Measurements from ENCODE around the gene PTPRR.

PTPRR gene

DNA sequence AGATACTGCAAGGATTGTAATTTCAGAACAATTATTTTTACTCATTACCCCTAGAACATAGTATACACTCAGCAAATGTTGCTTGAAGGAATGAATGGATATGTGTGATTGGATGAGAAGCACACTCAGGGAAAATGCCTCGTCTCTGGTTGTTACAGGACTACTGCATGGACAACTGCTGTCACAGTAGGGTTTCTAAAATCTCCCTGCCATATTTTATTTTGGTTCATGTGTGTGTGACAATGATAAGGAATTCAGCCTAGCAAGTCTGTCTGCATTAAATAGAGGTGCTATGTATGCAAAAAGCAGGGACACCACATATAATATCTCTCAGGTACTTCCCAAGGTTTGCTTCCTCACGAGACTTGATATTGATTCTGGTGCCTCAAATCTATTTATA is 1.4 kb downstream of the PTPRR start:
- DNase-seq (ENCODE audit: low read depth in 2 of 3, low spot score in 2 of 3), result no peak

GRCh38 chr12:70918321-70918720 is 2.2 kb downstream of the PTPRR start:
- no peak for DNase-seq (ENCODE audit: low read depth in 2 of 3, low spot score in 2 of 3)

DNA sequence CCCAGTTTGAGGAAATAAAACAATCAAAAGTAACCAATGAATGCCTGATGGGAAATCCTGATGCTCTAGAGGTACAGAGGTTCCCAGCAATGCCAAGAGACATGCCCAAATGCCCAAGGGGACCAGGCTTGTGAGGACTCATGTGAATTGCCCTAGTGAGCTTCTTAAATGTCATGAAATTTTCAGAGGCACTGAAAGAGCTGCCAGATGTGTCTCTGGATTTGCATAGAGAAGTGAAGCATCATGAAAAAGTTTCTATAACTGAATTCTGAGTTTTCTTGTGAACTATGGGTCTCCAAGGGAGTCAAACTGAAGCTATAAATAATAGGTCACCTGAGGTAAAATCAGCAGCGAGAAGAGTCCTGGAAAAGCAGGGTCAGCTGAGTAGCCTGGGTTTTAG is 9.9 kb downstream of the PTPRR start:
- DNase-seq (ENCODE audit: low read depth in 2 of 3, low spot score in 2 of 3), result no peak

DNA sequence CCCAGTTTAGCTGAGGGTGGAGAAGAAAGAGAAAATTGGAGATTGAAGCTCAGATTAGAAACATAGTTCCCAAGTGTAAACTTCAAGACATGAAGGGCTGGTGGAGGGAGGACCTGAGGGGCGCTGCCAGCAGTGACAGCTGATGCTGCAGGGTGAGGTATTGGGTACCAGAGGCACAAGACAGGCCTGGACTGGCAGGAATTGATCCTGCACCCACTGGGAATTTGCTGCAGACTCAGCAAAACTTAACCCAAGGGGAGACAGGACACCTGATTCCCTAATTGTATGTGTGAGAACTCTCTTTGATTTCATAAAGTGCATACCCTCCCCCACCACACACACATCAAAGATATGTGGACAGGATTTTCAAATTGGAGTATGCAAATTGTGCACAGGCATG is 11.6 kb downstream of the PTPRR start:
- no peak for DNase-seq (ENCODE audit: low read depth in 2 of 3, low spot score in 2 of 3)

DNA sequence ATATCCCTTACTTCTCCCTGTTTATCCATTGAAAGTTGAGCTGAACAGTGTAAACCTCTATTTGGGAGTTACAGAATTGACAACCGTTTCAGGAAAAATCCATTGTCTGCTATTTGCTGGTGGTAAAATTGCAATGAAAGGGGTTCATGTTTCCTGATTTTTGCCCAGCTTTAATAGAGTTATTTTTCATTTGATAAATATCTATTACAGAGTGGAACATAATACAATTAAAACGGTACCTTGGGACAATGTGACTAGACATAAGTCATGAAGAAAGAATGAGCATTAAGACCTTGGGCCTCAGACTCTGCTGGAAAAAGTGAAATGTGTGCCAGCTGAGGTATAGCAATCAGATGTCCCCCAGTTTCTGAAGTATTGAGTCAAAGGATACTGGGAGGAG is 13.1 kb downstream of the PTPRR start:
- DNase-seq (ENCODE audit: low read depth in 2 of 3, low spot score in 2 of 3), result no peak

- no peak for DNase-seq (ENCODE audit: low read depth in 2 of 3, low spot score in 2 of 3)
Observed at GRCh38 chr12:70895956-70896355, 24.6 kb downstream of the PTPRR start.

DNA sequence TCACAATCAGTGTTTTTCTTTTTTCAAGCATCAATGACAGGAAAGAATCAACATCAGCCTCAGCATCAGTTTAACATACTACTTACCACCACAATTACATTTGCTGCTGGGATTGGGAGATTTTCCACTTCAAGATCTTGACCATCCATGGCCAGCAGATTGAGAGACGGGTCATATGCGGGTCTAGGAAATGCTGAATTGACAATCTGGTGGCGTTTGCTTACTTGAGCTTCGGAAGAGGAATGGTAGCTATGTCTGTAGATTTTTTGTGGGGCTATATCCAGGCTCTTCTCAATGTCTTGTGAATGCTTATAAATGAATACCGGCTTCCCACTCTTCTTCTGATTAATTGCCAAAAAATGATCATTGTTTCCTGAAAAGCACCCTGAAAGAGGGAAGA is 27.9 kb downstream of the PTPRR start:
- no peak for DNase-seq (ENCODE audit: low read depth in 2 of 3, low spot score in 2 of 3)

DNA sequence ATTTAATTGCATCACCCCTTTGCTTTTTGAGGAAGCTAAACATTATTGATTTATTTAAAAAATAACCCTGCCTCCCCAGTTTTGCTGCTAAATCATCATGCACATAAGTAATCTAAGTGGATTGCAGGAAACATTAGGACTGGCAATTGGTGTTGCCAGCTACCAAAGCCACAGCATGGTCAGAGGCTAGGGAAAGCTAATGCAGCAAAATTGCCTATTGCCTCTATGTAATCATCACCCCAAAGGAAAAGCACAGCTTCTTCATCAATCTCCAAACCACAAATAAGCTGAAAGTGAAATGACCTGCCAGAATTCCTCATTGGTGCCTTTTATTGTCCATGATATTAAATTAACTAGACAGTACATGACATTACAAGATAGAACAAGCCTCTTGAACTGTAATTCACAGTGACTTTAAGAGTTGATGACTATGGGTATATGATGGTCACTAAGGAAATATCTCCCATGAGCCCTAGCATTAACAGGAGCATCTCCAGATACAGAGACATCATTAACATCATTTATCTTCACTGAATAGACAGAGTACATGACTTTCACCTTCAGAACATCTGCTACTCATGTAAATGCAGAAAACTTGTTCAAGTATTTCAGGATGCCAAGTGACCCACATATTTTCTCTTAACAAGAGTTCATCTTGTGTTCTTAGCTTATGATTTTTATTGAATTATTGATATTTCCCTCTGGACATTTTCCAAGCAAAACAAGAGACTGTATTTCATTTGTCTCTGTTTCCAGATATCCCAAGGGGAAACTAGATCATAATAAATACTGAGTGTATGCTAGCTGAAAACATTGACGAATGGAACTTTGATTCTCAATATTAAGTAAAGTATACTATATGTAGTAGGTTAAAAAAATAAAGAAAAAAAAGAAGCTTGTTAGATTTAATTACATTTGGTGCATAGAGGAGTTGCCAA is 29.4 kb downstream of the PTPRR start:
- no peak for DNase-seq (ENCODE audit: low read depth in 2 of 3, low spot score in 2 of 3)

- DNase-seq (ENCODE audit: low read depth in 2 of 3, low spot score in 2 of 3), result no peak
Observed at GRCh38 chr12:70885956-70886355, 34.6 kb downstream of the PTPRR start.

GRCh38 chr12:70883855-70884254 is 36.7 kb downstream of the PTPRR start:
- DNase-seq (ENCODE audit: low read depth in 2 of 3, low spot score in 2 of 3), result no peak

DNA sequence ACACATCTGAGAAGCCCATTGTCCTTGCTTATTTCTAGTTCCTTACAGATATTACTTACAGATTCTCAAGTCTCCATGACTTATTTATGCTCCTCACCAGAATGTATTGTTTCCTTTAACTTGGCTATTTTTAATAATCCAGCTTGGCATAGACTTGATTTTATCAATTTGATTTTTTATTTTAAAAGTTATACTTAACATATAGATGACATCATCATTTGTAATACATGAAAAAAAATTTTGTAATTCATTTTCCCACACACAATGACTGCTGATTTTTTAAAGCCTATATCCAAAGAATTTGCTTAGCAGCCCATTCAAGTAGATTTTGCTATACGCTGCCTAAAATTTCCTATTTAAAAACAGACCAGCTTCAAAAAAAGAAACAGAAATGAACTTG is 39.8 kb downstream of the PTPRR start:
- no peak for DNase-seq (ENCODE audit: low read depth in 2 of 3, low spot score in 2 of 3)

DNA sequence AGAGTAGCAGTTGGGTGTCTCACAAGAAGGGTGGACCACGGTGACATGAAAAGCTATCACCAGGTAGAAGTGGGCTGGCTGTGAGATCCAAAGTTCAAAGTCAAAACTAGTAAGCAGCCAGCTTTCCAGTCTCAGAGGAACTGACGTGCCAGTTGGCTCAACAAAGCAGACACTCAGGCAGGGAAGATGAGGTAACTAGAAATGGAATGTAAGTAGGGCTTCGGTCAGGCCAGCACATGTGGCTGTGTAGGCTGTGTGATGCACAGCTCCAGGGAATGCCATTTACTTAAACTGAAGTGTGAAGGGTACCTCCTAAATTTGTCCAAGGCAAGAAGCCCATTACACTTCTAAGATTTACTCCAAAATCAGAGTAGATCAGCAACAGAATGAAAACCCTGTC is 43.6 kb downstream of the PTPRR start:
- no peak for DNase-seq (ENCODE audit: low read depth in 2 of 3, low spot score in 2 of 3)

GRCh38 chr12:70875628-70876027 is 44.9 kb downstream of the PTPRR start:
- no peak for DNase-seq (ENCODE audit: low read depth in 2 of 3, low spot score in 2 of 3)

- no peak for DNase-seq (ENCODE audit: low read depth in 2 of 3, low spot score in 2 of 3)
Observed at GRCh38 chr12:70854881-70855568, 65.5 kb downstream of the PTPRR start.

DNA sequence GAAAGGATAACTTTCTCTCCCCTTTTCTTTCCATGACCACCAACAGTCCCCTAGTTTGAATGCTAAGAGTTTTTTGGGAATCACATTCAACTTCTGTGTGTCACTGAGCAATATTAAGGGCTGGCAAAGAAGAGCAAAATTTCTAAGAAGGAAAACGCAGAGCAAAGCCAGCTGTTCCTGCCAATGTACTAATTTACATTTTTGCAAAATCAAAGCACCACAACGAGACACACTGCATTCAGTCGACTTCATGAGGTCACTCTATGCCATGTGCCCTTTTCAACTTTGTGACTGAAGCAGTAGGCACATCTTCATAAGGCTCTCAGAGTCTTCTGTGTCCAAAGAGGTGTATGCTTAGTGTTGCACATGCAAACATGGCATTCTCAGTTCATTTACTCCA is 66.4 kb downstream of the PTPRR start:
- no peak for DNase-seq (ENCODE audit: low read depth in 2 of 3, low spot score in 2 of 3)

- no peak for DNase-seq (ENCODE audit: low read depth in 2 of 3, low spot score in 2 of 3)
Observed at GRCh38 chr12:70853326-70853725, 67.2 kb downstream of the PTPRR start.

GRCh38 chr12:70852416-70853150 is 68.0 kb downstream of the PTPRR start:
- DNase-seq (ENCODE audit: low read depth in 2 of 3, low spot score in 2 of 3), result no peak

DNA sequence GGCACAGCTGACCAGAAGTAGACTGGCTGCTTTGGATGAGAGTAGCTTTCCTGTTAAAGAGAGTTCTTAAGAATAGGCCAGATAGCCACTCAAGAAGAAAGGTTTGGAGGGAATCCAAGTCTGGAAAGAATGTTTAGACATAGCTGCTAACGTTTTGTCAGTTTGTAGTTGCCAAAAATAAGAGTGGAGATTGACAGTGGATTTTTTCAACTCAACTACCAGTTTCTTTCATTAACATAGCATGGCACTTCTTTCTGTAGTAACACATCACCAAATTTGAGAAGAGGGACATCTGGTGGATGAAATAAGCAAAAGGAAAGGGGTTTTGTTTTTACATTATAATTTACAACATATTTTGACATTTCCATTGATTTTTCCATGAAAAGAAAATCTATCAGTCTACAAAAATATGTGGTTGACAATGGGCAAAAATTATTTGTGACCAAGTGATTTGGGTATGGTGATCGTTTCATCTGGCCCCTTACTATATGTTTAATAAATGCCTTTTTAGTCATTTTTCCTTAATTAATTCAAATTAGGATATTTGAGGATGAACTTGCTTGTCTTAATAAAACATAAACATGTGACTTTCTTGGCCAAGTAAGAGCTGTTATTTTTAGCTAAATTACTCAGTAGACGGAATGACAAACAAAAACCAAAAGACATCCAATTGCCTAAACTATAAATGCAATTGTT is 71.1 kb downstream of the PTPRR start:
- DNase-seq (ENCODE audit: low read depth in 2 of 3, low spot score in 2 of 3), result no peak

- no peak for DNase-seq (ENCODE audit: low read depth in 2 of 3, low spot score in 2 of 3)
Observed at GRCh38 chr12:70847871-70848270, 72.7 kb downstream of the PTPRR start.

DNA sequence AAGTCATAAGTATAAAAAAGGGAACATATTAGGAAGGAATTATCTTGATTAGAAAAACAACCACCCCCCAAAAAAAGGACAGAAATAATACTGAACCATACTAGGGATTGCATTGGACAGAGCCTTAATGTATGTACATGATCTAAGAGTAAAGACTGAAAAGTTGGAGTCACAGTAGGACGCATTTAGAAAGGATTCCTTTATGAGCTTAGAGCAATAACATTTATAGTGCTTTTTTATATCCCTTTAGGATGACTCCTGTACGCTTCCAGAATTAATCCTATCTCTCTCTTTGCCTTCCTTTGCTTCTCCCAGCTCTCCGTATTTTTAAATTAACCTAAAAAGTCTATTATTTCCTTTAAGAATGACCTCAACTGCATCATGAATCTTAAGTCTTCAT is 75.3 kb downstream of the PTPRR start:
- no peak for DNase-seq (ENCODE audit: low read depth in 2 of 3, low spot score in 2 of 3)

GRCh38 chr12:70843363-70843762 is 77.2 kb downstream of the PTPRR start:
- no peak for DNase-seq (ENCODE audit: low read depth in 2 of 3, low spot score in 2 of 3)
